ENCODE results near the gene WDR17.

WDR17 gene

GRCh38 chr4:176065435-176066291 lies at the start of gene WDR17:
Gene WDR17, plus strand, starts transcription at chr4:176065841. Its CDS starts 45,740 bp downstream, at chr4:176111581.
- DNase-seq (ENCODE audit: low spot score): peak; percentile 88

DNA sequence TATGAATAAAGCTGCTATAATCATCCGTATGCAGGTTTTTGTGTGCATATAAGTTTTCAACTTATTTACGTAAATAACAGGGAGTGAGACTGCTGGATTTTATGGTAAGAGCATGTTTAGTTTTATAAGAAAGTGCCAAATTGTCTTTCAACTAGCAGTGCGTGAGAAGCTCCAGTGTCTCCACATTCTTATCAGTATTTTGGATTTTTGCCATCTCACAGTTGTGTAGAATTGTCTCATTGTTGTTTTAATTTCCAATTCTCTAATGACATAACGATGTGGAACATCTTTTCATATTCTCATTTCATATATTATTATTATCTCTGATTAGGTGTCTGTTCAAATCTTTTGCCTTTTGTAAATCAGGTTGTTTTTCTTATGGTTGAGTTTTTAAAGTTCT lies 49.0 kb upstream of the WDR17 start:
- no peak for DNase-seq (ENCODE audit: low spot score)

GRCh38 chr4:176020481-176021085 lies 45.1 kb upstream of the WDR17 start:
- no peak for DNase-seq (ENCODE audit: low spot score)

DNA sequence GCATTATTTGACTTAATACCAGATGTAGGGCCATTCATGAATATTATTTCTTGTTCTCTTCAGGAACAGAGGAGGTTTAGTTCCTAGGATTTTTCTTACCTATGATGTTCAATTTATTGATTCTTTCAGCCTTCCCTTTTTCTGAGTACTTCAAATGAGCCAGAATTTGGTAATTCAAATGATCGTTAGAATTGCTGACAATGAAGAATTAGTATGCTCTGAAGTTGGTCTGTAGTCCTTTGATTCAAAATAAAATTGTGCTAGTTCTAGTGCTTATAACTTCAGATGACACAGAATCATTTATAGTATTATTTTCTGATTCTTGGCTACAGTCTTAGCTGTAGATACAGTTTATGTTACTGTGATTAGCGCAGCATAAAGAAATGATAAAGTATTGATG lies 35.2 kb upstream of the WDR17 start:
- no peak for DNase-seq (ENCODE audit: low spot score)

DNA sequence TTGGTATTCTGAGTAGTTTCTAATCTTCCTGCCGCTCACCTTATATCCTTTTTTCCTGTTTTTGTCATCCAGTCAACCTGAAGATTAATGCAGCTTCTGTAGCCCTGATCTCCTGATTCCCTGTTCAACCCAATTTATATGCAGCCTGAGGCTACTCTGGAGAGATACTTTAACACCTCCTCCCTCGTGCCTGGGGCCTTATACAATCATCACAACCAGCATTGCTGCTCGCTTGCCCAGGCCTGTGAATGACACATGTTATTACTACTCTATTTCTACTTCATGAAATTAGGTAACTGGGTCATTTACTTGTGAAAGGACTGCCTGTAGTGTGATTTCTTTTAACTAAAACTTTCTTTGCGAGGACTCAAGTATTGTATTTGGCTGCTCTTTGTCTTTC lies 33.7 kb upstream of the WDR17 start:
- DNase-seq (ENCODE audit: low spot score): no peak

GRCh38 chr4:176032454-176032853 lies 33.2 kb upstream of the WDR17 start:
- no peak for DNase-seq (ENCODE audit: low spot score)

DNA sequence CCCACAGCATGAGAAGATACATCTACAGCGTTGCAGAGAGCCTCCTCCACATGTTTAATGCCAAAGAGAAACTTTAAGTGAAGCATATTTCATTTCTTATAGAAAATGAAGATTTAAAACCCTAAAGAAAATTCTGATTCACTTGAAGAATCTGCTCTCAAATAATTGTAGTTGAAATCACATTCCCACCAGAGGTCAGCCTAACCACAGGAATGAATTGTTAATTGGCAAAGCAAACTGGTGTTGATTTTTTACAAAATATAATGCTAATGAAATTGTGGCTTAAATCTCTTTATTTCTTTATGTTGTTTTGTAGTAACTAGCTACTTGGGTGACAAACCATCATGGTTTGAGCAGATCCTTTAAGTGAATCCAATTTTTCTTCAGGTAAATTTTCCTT lies 31.1 kb upstream of the WDR17 start:
- DNase-seq (ENCODE audit: low spot score): no peak

GRCh38 chr4:176034936-176035335 lies 30.7 kb upstream of the WDR17 start:
- no peak for DNase-seq (ENCODE audit: low spot score)

DNA sequence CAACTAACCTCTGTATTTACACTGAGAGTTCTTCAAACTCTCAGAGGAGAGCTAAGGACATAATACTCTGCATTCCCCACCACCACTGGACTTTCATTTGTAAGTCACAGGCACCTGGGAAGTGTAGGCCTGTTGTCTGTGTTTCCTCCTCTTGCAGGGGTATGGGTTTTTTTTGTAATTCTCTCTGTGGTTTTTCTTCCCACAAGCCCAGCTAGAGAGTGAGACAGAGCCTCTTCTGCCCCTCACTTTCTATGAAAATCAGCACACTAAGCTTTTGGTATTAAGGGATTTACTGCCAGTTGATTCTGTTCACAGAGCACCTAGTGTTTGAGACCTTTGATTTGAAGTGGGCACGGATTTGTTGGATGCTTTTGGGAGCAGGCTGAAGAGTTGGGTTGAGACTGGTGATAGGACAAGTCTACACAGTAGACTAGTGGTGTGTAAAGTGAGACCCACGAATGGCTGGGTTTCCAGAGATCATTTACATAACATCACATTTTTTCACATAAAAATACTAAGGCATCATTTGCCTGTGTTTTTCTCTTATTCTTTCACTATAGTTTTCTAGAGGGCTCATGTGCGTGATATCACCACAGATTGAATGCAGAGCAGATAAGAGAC lies 28.9 kb upstream of the WDR17 start:
- DNase-seq (ENCODE audit: low spot score): no peak

DNA sequence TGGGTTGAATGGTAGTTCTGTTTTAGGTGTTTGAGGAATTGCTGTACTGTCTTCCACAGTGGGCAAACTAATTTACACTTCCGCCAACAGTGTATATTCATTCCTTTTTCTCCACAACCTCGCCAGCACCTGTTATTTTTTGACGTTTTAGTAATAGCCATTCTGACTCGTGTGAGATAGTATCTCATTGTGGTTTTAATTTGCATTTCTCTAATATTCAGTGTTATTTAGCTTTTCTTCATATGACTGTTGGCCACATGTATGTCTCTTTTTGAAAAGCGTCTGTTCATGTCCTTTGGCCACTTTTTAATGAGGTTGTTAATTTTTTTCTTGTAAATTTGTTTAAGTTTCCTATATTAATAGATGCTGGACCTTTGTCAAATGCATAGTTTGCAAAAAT lies 26.9 kb upstream of the WDR17 start:
- no peak for DNase-seq (ENCODE audit: low spot score)

DNA sequence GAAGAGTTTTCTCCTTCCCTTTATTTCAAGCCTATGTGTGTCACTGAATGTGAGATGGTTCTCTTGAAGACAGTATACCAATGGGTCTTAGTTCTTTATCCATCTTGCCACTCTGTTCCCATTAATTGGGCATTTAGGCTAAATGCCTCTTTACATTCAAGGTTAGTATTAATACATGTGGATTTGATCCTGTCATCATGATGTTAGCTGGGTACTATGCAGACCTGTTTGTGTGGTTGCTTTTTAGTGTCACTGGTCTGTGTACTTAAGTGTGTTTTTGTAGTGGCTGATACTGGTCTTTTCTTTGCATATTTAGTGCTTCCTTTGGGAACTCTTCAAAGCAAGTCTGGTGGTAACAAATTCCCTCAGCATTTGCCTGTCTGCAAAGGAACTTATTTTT lies 23.4 kb upstream of the WDR17 start:
- no peak for DNase-seq (ENCODE audit: low spot score)

- DNase-seq (ENCODE audit: low spot score): no peak
Observed at GRCh38 chr4:176043838-176044588, 21.6 kb upstream of the WDR17 start.

- DNase-seq (ENCODE audit: low spot score): peak; percentile 19
Observed at GRCh38 chr4:176044589-176044951, 21.1 kb upstream of the WDR17 start.

DNA sequence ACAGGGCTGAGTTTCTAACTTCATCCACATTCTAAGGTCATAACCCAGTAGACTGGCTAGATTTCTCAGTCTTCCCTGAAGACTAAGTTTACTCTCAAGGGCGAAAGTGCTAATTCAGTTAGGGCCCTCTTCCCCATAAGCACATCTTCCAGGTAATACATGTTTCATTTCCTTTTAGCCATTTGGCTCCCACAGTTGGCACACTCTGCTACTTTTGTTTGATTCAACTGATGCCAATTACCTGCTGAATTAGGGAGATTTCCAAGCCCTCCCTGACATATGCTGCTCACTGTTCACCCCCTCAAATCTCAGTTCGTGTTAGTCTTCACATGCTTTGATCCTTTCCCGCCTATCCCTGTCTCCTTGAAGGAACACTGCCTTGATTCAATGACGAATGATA lies 17.0 kb upstream of the WDR17 start:
- DNase-seq (ENCODE audit: low spot score): no peak

- DNase-seq (ENCODE audit: low spot score): no peak
Observed at GRCh38 chr4:176052744-176053143, 12.9 kb upstream of the WDR17 start.

DNA sequence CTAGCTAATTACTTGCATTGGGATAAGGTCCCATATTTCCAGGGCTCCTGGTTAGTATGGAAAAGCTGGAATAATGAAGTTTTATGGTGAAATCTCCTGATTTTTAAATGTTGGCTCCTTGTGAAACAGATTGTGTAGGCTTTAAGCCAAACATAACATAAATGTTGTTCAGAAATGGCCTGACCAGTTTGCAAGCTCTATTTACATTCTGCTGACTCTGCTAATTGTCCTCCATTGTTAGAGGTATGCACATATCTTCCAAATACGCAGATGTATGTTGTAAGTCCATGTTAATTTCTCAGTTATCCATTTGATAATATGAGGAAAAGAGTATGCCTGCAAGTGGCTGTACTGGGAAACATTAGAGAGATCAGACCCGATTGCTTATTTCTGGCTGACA lies 11.9 kb upstream of the WDR17 start:
- DNase-seq (ENCODE audit: low spot score): no peak

- no peak for DNase-seq (ENCODE audit: low spot score)
Observed at GRCh38 chr4:176054942-176055341, 10.7 kb upstream of the WDR17 start.

DNA sequence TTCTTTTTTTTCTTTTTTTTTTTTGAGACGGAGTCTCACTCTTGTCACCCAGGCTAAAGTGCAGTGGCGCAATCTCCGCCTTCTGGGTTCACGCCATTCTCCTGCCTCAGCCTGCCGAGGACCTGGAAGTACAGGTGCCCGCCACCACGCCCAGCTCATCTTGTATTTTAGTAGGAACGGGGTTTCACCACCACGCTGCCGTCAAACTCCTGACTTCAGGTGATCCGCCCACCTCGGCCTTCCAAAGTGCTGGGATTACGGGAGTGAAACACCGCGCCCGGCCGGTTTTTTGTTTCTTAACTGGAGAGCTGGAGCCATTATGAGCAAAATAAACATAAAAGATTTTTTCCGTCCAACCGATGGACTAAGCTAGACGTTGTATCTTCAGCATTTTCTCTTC lies 1.9 kb upstream of the WDR17 start:
- DNase-seq (ENCODE audit: low spot score): no peak

DNA sequence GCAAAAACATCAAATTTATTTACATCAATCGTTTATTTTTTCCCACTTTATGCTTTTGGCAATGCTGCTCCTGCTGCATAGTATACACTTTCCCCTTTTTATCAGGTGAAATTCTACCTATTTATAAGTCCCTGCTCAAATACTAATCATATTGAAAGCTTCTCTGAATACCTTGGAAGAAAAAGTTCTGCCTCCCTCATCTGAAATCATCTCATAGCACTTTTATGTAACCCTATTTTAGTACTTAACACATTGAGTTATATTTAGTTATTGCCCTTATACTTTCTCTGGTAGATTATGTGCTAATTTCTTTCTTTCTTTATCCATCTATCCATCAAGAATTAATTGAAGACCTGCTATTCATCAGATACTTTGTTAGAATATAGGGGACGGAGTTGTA lies 1.1 kb upstream of the WDR17 start:
- DNase-seq (ENCODE audit: low spot score): no peak

DNA sequence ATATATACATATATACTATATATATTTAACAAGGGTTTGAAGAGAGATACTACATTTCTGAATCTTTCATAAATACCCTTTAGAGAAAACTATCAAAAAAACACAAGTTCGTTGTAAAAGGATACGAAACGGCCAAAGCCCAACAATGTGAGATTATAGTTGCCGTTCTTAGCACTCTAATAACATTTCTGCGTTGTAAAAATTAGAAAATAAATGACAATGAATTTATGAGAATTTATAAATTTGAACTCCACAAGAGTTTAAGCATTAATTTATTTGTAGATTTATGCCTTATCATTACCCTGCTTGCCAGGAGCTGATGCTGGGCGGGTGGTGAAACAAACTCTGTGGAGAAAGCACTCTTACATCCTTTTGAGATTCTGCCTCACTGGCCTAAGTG lies 1.1 kb downstream of the WDR17 start:
- DNase-seq (ENCODE audit: low spot score): no peak

DNA sequence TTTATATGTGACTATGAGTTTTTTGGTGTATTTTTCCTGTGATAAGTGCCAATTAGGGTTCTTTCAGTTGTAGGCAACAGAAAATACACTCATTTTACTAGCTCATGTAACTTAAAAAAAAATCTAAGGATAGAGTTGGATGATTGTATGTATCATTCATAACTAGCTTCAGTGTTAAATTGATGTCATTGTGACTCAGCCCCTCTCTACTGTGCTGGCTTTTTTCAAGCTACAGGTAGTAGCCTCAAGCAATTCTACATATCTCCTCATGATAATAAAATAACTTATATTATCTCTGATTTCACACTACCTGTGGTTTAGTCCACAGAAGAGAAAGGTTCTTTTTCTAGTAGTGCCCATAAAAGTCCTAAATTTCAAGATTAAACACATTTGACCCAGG lies 11.9 kb downstream of the WDR17 start:
- DNase-seq (ENCODE audit: low spot score): no peak

- no peak for DNase-seq (ENCODE audit: low spot score)
Observed at GRCh38 chr4:176084769-176085168, 19.1 kb downstream of the WDR17 start.

DNA sequence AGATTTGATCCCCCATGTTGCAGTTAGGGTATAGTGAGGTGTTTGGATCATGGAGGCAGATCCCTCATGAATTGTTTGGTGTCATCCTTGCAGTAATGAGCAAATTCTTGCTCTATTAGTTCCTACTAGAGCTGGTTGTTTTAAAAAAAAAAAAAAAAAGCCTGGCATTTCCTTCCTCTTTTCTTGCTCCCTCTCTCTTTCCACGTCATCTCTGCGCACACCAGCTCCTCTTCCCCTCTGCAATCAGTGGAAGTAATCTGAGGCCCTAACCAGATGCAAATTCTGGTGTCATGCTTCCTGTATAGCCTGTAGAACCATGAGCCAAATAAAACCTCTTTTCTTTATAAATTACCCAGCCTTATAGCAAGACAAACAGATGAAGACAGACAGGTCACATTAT lies 24.5 kb downstream of the WDR17 start:
- no peak for DNase-seq (ENCODE audit: low spot score)
